Left lung (tissue), 10 donors: ENCODE measurements around the gene MMP23B. TPM values are rescaled to one million over a fixed set of nuclear protein-coding genes. Genes with fewer than 3 reads are reported as not detected.
A peak's percentile ranks its signal among the peaks of the same experiment; 100 is the strongest.

Experiments
- ATAC-seq: fragments of 200-7000 bp; cut with Tn5 transposase; one replicate; pipeline ENCODE4 v1.9.1; 2020; ENCODE audit warnings: moderate library complexity
- DNase-seq, 4 donors: peaks; one replicate each; pipeline ENCODE4 v3.0.0-alpha.2; 2013 to 2020
- H3K27ac ChIP-seq, 2 donors: fragments of 200-600 bp; sonication (generic) in 1 of 2; one replicate each; pipeline versions ENCODE4 v1.5.0 to v1.8.0; 2020 to 2021
- H3K27me3 ChIP-seq, 2 donors: fragments of 200-600 bp; sonication (generic) in 1 of 2; one replicate each; pipeline versions ENCODE4 v1.5.0 to v1.8.0; 2020 to 2021
- H3K36me3 ChIP-seq, 2 donors: fragments of 200-600 bp; sonication (generic) in 1 of 2; one replicate each; pipeline versions ENCODE4 v1.5.0 to v1.8.0; 2020 to 2021
- H3K4me1 ChIP-seq, 2 donors: fragments of 200-600 bp; one replicate each; pipeline ENCODE4 v1.8.0; 2021
- H3K4me3 ChIP-seq, 2 donors: fragments of 200-600 bp; sonication (generic) in 1 of 2; one replicate each; pipeline versions ENCODE4 v1.5.0 to v1.8.0; 2020 to 2021; ENCODE audit warnings: mild to moderate bottlenecking in 1 of 2
- H3K9me3 ChIP-seq, 2 donors: fragments of 200-600 bp; sonication (generic) in 1 of 2; one replicate each; pipeline versions ENCODE4 v1.5.0 to v1.8.0; 2020 to 2021
- intact Hi-C, 2 donors: fragments of 100-400 bp; cut with DNase I; formaldehyde crosslinking; loops; one replicate each; pipeline versions ENCODE4 v1.11.2 to v1.14.2; 2022
- polyA plus RNA-seq, 6 donors: library from polyadenylated mRNA; unstranded; fragments of 120-200 nt; gene quantifications; one replicate each; pipeline ENCODE4 v1.2.1, GENCODE V29; 2013; ENCODE audit not compliant: insufficient read length in 6 of 6
- total RNA-seq, 2 donors: library from RNA; stranded (reverse); fragmentation: NEBNext Ultra II Directional; extraction: Animal tissue kit (Norgen Biotek cat#: 25700); gene quantifications; one replicate each; pipeline ENCODE4 v1.2.1, GENCODE V29; 2021
- TF ChIP-seq, protein P1 (sequence below), 2 donors: fragments of 200-600 bp; sonication (generic) in 1 of 2; IDR thresholded peaks; one replicate each; pipeline versions ENCODE4 v1.5.0 to v1.8.0; 2021; ENCODE audit warnings: antibody characterized with exemption in 2 of 2
- donor health status: DM: no; HTN: yes; CAD: no.
- donor health status: DM: no; HTN: no; CAD: no.

MMP23B gene
- total and polyA plus RNA-seq, 8 donors: 31.9 to 96.9 (median 56.1) TPM

DNA sequence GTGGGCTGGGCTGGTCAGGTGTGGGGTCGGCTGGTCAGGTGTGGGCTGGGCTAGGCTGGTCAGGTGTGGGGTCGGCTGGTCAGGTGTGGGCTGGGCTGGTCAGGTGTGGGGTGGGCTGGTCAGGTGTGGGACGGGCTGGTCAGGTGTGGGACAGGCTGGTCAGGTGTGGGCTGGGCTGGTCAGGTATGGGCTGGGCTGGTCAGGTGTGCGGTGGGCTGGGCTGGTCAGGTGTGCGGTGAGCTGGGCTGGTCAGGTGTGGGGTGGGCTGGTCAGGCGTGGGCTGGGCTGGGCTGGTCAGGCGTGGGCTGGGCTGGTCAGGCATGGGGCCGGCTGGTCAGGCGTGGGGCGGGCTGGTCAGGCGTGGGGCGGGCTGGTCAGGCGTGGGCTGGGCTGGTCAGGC, 25.7 kb upstream of the MMP23B start:
- H3K4me1 ChIP-seq: peaks cover 4 to 13% of the 10 kb centered on the region in 2 donors
- H3K9me3 ChIP-seq: no peaks in the 10 kb centered on the region
- H3K36me3 ChIP-seq: no peaks in the 10 kb centered on the region
- intact Hi-C loops: no loop called here
- peaks cover 0 to 24% of the 10 kb centered on the region in 2 donors for H3K27me3 ChIP-seq
- DNase-seq (peak in 2 of 4 donors; percentile 30 to 49), ATAC-seq (no peak)
- TF ChIP-seq, protein P1, sequence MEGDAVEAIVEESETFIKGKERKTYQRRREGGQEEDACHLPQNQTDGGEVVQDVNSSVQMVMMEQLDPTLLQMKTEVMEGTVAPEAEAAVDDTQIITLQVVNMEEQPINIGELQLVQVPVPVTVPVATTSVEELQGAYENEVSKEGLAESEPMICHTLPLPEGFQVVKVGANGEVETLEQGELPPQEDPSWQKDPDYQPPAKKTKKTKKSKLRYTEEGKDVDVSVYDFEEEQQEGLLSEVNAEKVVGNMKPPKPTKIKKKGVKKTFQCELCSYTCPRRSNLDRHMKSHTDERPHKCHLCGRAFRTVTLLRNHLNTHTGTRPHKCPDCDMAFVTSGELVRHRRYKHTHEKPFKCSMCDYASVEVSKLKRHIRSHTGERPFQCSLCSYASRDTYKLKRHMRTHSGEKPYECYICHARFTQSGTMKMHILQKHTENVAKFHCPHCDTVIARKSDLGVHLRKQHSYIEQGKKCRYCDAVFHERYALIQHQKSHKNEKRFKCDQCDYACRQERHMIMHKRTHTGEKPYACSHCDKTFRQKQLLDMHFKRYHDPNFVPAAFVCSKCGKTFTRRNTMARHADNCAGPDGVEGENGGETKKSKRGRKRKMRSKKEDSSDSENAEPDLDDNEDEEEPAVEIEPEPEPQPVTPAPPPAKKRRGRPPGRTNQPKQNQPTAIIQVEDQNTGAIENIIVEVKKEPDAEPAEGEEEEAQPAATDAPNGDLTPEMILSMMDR (IDR thresholded peaks at IDR 0.05): no peak
- no peak overlapping the region for H3K27ac ChIP-seq
- H3K4me3 ChIP-seq: no peak overlapping the region

DNA sequence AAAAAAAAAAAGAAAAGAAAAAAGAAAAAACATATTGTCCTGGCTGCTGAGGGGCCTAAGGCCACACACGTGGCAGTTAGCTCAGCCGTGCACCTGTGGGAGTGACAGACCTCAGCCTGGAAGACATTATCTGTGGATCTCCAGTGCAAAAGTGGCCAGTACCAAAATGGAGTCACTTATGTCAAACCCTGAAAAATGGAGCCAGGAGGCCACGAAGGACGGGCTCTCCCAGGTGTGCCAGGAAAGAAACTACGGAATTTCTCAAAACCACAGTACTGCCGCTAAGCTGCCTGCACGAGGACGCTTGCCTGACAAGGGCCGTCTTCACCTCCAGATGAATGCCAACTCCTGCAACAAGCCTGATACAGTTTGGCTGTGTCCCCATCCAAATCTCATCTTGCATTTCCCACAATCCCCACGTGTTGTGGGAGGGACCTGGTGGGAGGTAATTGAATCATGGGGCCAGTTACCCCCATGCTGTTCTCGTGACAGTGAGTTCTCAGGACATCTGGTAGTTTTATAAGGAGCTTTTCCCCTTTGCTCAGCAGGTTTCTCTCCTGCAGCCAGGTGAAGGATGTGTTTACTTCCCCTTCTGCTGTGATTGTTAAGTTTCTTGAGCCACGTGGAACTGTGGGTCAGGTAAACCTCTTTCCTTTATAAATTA, 22.0 kb upstream of the MMP23B start:
- no peaks in the 10 kb centered on the region for H3K36me3 ChIP-seq
- TF ChIP-seq, protein P1 (IDR thresholded peaks at IDR 0.05): no peak
- intact Hi-C loops: no loop called here
- DNase-seq: peak in 2 of 4 donors; percentile 10 to 30
- no peaks in the 10 kb centered on the region for H3K27me3 ChIP-seq
- no peaks in the 10 kb centered on the region for H3K9me3 ChIP-seq
- H3K27ac ChIP-seq: peak overlapping the region; percentile 68 to 85
- ATAC-seq: no peak
- peaks cover 20 to 37% of the 10 kb centered on the region in 2 donors for H3K4me1 ChIP-seq
- no peak overlapping the region for H3K4me3 ChIP-seq

- Histone ChIP-seq H3K36me3 (no peaks in the 10 kb centered on the region), H3K9me3 (no peaks in the 10 kb centered on the region), H3K27ac (peak overlapping the region; percentile 68 to 85), H3K27me3 (no peaks in the 10 kb centered on the region), H3K4me3 (no peak overlapping the region), H3K4me1 (peaks cover 20 to 37% of the 10 kb centered on the region in 2 donors)
- peak in 1 of 4 donors; percentile 15 for DNase-seq
- intact Hi-C loops: no loop called here
- no peak for ATAC-seq
- TF ChIP-seq, protein P1 (IDR thresholded peaks at IDR 0.05): no peak
Observed at GRCh38 chr1:1610796-1611195, 21.2 kb upstream of the MMP23B start.

DNA sequence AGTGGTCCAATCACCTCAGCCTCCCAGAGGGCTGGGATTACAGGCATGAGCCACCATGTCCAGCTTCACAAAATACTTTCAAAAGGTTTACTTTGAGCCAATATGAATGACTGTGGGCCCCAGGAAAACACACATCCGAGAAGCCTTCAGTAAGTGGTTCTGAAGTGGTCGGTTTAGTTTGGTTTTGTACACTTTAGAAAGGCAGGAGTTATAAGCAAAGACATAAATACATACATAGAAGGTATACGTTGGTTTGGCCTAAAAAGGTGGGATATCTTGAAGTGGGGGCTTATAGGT, 19.9 kb upstream of the MMP23B start:
- Histone ChIP-seq H3K27ac (peak overlapping the region; percentile 68 to 85), H3K9me3 (no peaks in the 10 kb centered on the region), H3K4me1 (peaks cover 28 to 46% of the 10 kb centered on the region in 2 donors), H3K4me3 (no peak overlapping the region), H3K27me3 (no peaks in the 10 kb centered on the region), H3K36me3 (no peaks in the 10 kb centered on the region)
- TF ChIP-seq, protein P1 (IDR thresholded peaks at IDR 0.05): no peak
- peak; percentile 6 for ATAC-seq
- peak in 1 of 4 donors; percentile 78 for DNase-seq
- intact Hi-C loops: no loop called here

GRCh38 chr1:1613509-1614082, 18.4 kb upstream of the MMP23B start:
- Histone ChIP-seq H3K36me3 (peaks cover 0 to 8% of the 10 kb centered on the region in 2 donors), H3K27me3 (no peaks in the 10 kb centered on the region), H3K4me1 (peaks cover 29 to 52% of the 10 kb centered on the region in 2 donors), H3K4me3 (peak overlapping the region; percentile 78 to 83), H3K27ac (peak overlapping the region; percentile 99), H3K9me3 (no peaks in the 10 kb centered on the region)
- ATAC-seq (no peak), DNase-seq (peak in 1 of 4 donors; percentile 13)
- TF ChIP-seq, protein P1 (IDR thresholded peaks at IDR 0.05): no peak
- intact Hi-C loops: no loop called here
